Thyroid gland (tissue), 4 donors: ENCODE measurements around the gene UHRF1. TPM values are rescaled to one million over a fixed set of nuclear protein-coding genes. Genes with fewer than 3 reads are reported as not detected.

ENCODE experiments used
- DNase-seq, 2 donors: peaks; one replicate each; pipeline ENCODE4 v3.0.0-alpha.2; 2019
- H3K27ac ChIP-seq, 3 donors: fragments of 200-600 bp; sonication (generic); 1 replicate in 2 of 3; 2 replicates in 1 of 3; pipeline ENCODE4 v1.5.1; 2016 to 2019; ENCODE audit warnings: mild to moderate bottlenecking in 1 of 3, moderate library complexity in 1 of 3
- H3K27me3 ChIP-seq: fragments of 200-600 bp; sonication (generic); one replicate; pipeline ENCODE4 v1.5.1; 2019
- H3K36me3 ChIP-seq, 2 donors: fragments of 200-600 bp; sonication (generic); one replicate each; pipeline ENCODE4 v1.5.1; 2016 to 2019
- H3K4me1 ChIP-seq, 2 donors: fragments of 200-600 bp; sonication (generic); one replicate each; pipeline ENCODE4 v1.5.1; 2017 to 2019
- H3K4me3 ChIP-seq, 3 donors: fragments of 200-600 bp; sonication (generic); replicated peaks in 1 of 3; 1 replicate in 2 of 3; 2 replicates in 1 of 3; pipeline ENCODE4 v1.5.1; 2016; ENCODE audit warnings: mild to moderate bottlenecking in 1 of 3
- H3K9me3 ChIP-seq: fragments of 200-600 bp; sonication (generic); one replicate; pipeline ENCODE4 v1.5.1; 2017
- POLR2A ChIP-seq, 2 donors: fragments of 450-650 bp; IDR thresholded peaks; one replicate each; pipeline ENCODE4 v1.6.1; 2017; ENCODE audit warnings: antibody characterized with exemption in 2 of 2, mild to moderate bottlenecking in 2 of 2, moderate library complexity in 1 of 2
- WGBS, 2 donors: methylation state at CpG; one replicate each; pipeline ENCODE4 v1.1.5; 2017; 5-methylcytosine and 5-hydroxymethylcytosine counted together
- intact Hi-C: fragments of 100-400 bp; cut with DNase I; formaldehyde crosslinking; loops from one replicate; pipeline ENCODE4 v1.15.1; 2023
- total RNA-seq, 4 donors: library from RNA; depleted of rRNA; stranded (reverse); fragments of >200 nt; gene quantifications; one replicate each; pipeline ENCODE4 v1.2.3, GENCODE V29; 2016
- TF ChIP-seq, protein P1 (sequence below), 6 experiments: fragments of 200-600 bp in 3 of 6; fragments of 450-650 bp in 3 of 6; sonication (generic) in 3 of 6; IDR thresholded peaks; one replicate each; pipeline ENCODE4 v1.5.1; 2016 to 2019; ENCODE audit warnings: antibody characterized with exemption in 6 of 6, mild to moderate bottlenecking in 2 of 6, inconsistent platforms in 1 of 6, moderate library complexity in 1 of 6

Gene UHRF1
- total RNA-seq = under 1 TPM; 0.11 to 0.71 (median 0.41) TPM

DNA sequence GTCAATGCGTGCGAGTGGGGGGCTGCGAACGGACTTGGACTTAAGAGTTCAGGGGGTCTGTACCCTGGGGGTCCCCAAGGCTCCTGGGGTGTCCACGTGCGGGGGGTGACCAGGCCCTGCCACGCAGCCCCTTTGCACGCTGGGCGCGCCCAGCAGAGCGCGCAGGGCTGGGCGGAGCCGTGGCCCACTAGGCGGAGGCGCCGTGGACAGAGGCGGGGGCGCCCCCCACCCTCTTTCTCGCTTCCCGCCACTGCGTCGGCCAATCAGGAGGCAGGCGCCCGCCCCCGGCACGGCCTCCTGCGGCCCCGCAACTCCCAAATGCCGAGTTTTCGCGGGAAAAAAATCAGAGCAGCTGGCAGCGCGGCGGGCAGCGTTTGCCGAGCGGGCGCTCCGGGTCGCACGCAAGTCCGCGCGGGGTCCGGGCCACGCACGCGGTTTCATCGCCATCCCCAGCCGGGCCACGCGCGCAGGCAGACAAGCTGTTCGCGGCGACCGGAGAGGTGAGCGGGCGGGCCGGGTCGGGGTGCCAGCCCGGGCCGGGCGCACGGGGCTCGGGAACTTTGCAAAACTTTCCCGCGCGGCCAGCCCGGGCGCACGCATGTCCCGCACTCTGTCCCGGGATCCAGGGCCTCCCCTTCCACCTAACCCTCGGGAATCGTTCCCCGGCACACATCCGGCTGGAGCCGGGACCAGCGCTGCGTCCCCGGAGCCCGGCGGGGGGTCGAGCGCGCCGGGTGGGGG is at the start of gene UHRF1:
Gene UHRF1 (plus strand): TSS at position 346 of the 741 bp plus-strand sequence. CDS start 1,385 bp downstream, outside the sequence.
- Histone ChIP-seq H3K36me3 (no peaks in the 10 kb centered on the region), H3K4me1 (peaks cover 13 to 27% of the 10 kb centered on the region in 2 donors), H3K27ac (no peak within 1 kb of the TSS), H3K27me3 (no peaks in the 10 kb centered on the region), H3K4me3 (peak within 1 kb of the TSS in 2 of 3 donors; percentile 31 to 51), H3K9me3 (no peaks in the 10 kb centered on the region)
- no peak for DNase-seq
- no peak for TF ChIP-seq POLR2A (IDR thresholded peaks at IDR 0.05)
- TF ChIP-seq, protein P1, sequence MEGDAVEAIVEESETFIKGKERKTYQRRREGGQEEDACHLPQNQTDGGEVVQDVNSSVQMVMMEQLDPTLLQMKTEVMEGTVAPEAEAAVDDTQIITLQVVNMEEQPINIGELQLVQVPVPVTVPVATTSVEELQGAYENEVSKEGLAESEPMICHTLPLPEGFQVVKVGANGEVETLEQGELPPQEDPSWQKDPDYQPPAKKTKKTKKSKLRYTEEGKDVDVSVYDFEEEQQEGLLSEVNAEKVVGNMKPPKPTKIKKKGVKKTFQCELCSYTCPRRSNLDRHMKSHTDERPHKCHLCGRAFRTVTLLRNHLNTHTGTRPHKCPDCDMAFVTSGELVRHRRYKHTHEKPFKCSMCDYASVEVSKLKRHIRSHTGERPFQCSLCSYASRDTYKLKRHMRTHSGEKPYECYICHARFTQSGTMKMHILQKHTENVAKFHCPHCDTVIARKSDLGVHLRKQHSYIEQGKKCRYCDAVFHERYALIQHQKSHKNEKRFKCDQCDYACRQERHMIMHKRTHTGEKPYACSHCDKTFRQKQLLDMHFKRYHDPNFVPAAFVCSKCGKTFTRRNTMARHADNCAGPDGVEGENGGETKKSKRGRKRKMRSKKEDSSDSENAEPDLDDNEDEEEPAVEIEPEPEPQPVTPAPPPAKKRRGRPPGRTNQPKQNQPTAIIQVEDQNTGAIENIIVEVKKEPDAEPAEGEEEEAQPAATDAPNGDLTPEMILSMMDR (IDR thresholded peaks at IDR 0.05) = no peak
- intact Hi-C loops = no loop called here
- WGBS, 2 donors = 13 to 15% methylated on average over 3 to 10 of the region's 89 CpGs

DNA sequence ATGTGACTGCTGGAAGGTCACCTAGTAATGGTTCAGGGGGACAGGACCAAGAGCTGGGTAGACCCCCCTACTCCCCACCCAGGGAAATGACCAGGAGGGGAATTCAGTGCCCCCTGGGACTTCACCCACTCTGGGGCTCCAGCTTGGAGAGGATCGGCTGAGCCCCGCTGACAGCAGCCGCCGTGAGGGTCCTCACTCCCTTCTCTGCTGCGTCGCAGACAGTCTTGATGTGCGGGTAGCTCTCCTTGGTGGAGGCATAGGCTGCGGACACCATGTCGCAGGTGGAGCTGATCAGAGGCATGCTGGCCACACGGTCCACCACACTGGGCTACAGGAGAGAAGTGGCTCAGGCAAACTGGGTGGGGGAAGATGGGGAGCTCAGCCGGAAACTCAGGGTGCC is 49.6 kb upstream of the UHRF1 start:
- Histone ChIP-seq H3K27ac (no peak overlapping the region), H3K4me1 (peaks cover 10 to 17% of the 10 kb centered on the region in 2 donors), H3K4me3 (no peak overlapping the region), H3K27me3 (no peaks in the 10 kb centered on the region), H3K9me3 (no peaks in the 10 kb centered on the region), H3K36me3 (peaks cover 15 to 16% of the 10 kb centered on the region in 2 donors)
- TF ChIP-seq POLR2A (IDR thresholded peaks at IDR 0.05) = no peak
- TF ChIP-seq, protein P1 (IDR thresholded peaks at IDR 0.05) = no peak
- intact Hi-C loops = no loop called here
- 90 to 100% methylated on average over 5 to 6 of the region's 11 CpGs for WGBS, 2 donors
- DNase-seq = no peak

DNA sequence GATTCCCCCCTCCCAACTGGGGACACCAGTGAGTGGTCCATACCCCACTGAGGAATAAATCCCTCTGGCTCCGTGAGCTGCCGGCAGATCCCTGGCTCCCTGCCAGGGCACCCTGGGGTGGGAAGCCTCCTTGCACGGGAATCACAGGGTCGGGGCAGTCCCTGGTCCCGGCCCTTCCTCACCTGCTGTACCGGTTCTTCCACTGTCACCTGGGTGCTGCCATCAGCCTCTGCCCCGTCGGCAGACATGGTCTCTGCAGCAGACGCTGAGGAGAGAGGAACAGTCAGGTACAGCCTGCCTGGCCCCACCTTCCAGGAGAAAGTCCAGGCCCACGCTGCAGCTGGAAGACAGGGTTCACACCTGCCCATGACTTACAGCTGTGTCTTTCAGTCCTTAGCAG is 48.2 kb upstream of the UHRF1 start:
- H3K27me3 ChIP-seq = no peaks in the 10 kb centered on the region
- WGBS, 2 donors = 12 to 41% methylated on average over 8 of the region's 10 CpGs
- H3K27ac ChIP-seq = peak overlapping the region; percentile 5 to 52 (median 32)
- no peak for TF ChIP-seq POLR2A (IDR thresholded peaks at IDR 0.05)
- TF ChIP-seq, protein P1 (IDR thresholded peaks at IDR 0.05) = no peak
- peak; percentile 80 to 81 for DNase-seq
- no peaks in the 10 kb centered on the region for H3K9me3 ChIP-seq
- peaks cover 15 to 16% of the 10 kb centered on the region in 2 donors for H3K36me3 ChIP-seq
- H3K4me3 ChIP-seq = no peak overlapping the region
- H3K4me1 ChIP-seq = peaks cover 6 to 14% of the 10 kb centered on the region in 2 donors
- intact Hi-C loops = no loop called here

DNA sequence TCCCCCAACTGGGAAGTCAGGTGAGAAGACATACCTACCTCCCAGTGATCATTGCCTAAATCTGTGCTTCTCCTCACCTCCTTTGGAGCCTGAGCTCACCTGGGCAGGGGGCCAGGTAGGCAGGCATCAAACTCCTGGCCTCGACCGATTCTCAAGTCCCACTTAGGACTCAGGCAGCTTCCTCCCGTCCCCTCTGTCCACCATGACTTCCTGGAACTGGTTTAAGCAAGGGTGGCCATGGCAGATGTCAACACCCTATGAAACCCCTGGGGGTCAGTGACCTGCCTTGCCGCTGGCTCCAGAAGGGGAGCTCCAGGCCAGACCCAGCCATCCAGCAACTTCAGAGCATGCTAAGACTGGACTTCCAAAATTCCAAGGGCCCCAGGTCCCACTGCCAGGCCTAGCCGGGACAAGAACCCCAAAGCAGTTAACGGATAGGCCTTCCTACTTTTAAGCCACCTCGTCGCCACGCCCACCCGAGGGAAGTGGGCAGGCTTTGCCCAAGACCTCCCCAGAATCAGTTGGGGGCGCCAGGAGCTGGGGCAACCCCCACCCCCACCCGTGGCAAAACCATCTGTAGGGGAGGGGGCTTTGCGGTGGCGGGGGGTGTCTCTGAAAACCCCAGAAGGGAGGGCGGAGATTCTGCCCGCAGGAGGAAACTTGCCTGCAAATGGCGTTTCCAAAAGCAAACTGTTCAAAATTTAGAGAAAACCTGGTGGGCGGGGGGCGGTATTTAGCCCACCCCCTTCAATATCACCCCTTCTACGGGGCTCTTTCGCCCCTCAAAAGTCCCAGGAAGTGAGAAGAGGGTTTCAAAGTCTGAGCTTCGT is 42.5 kb upstream of the UHRF1 start:
- Histone ChIP-seq H3K4me1 (peaks cover 10 to 11% of the 10 kb centered on the region in 2 donors), H3K9me3 (no peaks in the 10 kb centered on the region), H3K36me3 (no peaks in the 10 kb centered on the region), H3K27ac (peak overlapping the region; percentile 50 to 86 (median 66)), H3K27me3 (no peaks in the 10 kb centered on the region), H3K4me3 (peak overlapping the region; percentile 55 to 75 (median 67))
- intact Hi-C loops = no loop called here
- 0 to 1% methylated on average over 14 to 16 of the region's 22 CpGs for WGBS, 2 donors
- DNase-seq = peak; percentile 69 to 70
- TF ChIP-seq POLR2A (IDR thresholded peaks at IDR 0.05) = no peak
- TF ChIP-seq, protein P1 (IDR thresholded peaks at IDR 0.05) = no peak
